OCI-LY1 (cell line): ENCODE data around the gene OTOG.

Source experiments
- H2AFZ ChIP-seq: fragments of 200-600 bp; sonication (generic), shearing (Covaris generic); 2 replicates; pipeline ENCODE4 v1.6.0; 2014; ENCODE audit warnings: antibody characterized with exemption, mild to moderate bottlenecking, low read length
- H3F3A ChIP-seq: fragments of 200-600 bp; sonication (generic), shearing (Covaris generic); 2 replicates; pipeline ENCODE4 v1.6.0; 2014; ENCODE audit warnings: mild to moderate bottlenecking, antibody characterized with exemption, low read length, moderate library complexity; ENCODE audit not compliant: insufficient read depth
- H3K27ac ChIP-seq: fragments of 200-600 bp; sonication (generic); 2 replicates; pipeline ENCODE4 v1.5.1; 2014; ENCODE audit warnings: low read length, mixed run types, mild to moderate bottlenecking, low read depth; ENCODE audit not compliant: poor library complexity, severe bottlenecking
- H3K27me3 ChIP-seq: fragments of 200-600 bp; sonication (generic); 2 replicates; pipeline ENCODE4 v1.6.0; 2014; ENCODE audit warnings: antibody characterized with exemption, mild to moderate bottlenecking, low read length, moderate library complexity; ENCODE audit not compliant: insufficient read depth
- H3K36me3 ChIP-seq: fragments of 200-600 bp; sonication (generic); 2 replicates; pipeline ENCODE4 v1.6.1; 2014; ENCODE audit warnings: mild to moderate bottlenecking, antibody characterized with exemption, low read length, moderate library complexity, mixed read lengths; ENCODE audit not compliant: insufficient read depth
- H3K4me1 ChIP-seq: fragments of 200-600 bp; sonication (generic); 2 replicates; pipeline ENCODE4 v1.5.1; 2014; ENCODE audit warnings: mild to moderate bottlenecking, low read length, moderate library complexity; ENCODE audit not compliant: insufficient read depth, severe bottlenecking
- H3K4me2 ChIP-seq: fragments of 200-600 bp; sonication (generic), shearing (Covaris generic); 2 replicates; pipeline ENCODE4 v1.6.1; 2014; ENCODE audit warnings: low read length
- H3K4me3 ChIP-seq: fragments of 200-600 bp; sonication (generic); 2 replicates; pipeline ENCODE4 v1.5.1; 2014; ENCODE audit warnings: low read length, low read depth, mild to moderate bottlenecking, mixed read lengths; ENCODE audit not compliant: poor library complexity, severe bottlenecking
- H3K79me2 ChIP-seq: fragments of 200-600 bp; shearing (Covaris generic); 2 replicates; pipeline ENCODE4 v1.6.1; 2016; ENCODE audit warnings: mixed run types, low read length, mixed read lengths; ENCODE audit not compliant: insufficient read depth
- H3K9ac ChIP-seq: fragments of 200-600 bp; sonication (generic), shearing (Covaris generic); 2 replicates; pipeline ENCODE4 v1.6.1; 2014; ENCODE audit warnings: mild to moderate bottlenecking, low read length, mixed read lengths
- H3K9me2 ChIP-seq: fragments of 200-600 bp; sonication (generic), shearing (Covaris generic); 2 replicates; pipeline ENCODE4 v1.6.1; 2014; ENCODE audit warnings: low read depth, mild to moderate bottlenecking, low read length, mixed read lengths
- H3K9me3 ChIP-seq: fragments of 200-600 bp; shearing (Covaris generic); 2 replicates; pipeline ENCODE4 v1.6.1; 2014; ENCODE audit warnings: low read length, mixed read lengths
- H4K20me1 ChIP-seq: fragments of 200-600 bp; sonication (generic), shearing (Covaris generic); 2 replicates; pipeline ENCODE4 v1.6.0; 2016; ENCODE audit warnings: mild to moderate bottlenecking, low read length; ENCODE audit not compliant: insufficient read depth
- EZH2 ChIP-seq: fragments of 200-600 bp; sonication (generic), shearing (Covaris generic); IDR thresholded peaks from 2 replicates; pipeline ENCODE4 v1.8.0; 2017; ENCODE audit warnings: borderline replicate concordance, mixed run types, mild to moderate bottlenecking, antibody characterized with exemption, low read length, moderate library complexity, mixed read lengths
- TF ChIP-seq, protein P1 (sequence below): fragments of 200-600 bp; sonication (generic), shearing (Covaris generic); IDR thresholded peaks from 2 replicates; pipeline ENCODE4 v1.5.1; 2017; ENCODE audit warnings: mild to moderate bottlenecking, antibody characterized with exemption, low read length, moderate library complexity, mixed read lengths

Gene OTOG

GRCh38 chr11:17692931-17693330 lies 145.9 kb downstream of the OTOG start:
- H3K9me3 ChIP-seq: no peaks in the 10 kb centered on the region
- TF ChIP-seq, protein P1, sequence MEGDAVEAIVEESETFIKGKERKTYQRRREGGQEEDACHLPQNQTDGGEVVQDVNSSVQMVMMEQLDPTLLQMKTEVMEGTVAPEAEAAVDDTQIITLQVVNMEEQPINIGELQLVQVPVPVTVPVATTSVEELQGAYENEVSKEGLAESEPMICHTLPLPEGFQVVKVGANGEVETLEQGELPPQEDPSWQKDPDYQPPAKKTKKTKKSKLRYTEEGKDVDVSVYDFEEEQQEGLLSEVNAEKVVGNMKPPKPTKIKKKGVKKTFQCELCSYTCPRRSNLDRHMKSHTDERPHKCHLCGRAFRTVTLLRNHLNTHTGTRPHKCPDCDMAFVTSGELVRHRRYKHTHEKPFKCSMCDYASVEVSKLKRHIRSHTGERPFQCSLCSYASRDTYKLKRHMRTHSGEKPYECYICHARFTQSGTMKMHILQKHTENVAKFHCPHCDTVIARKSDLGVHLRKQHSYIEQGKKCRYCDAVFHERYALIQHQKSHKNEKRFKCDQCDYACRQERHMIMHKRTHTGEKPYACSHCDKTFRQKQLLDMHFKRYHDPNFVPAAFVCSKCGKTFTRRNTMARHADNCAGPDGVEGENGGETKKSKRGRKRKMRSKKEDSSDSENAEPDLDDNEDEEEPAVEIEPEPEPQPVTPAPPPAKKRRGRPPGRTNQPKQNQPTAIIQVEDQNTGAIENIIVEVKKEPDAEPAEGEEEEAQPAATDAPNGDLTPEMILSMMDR: no peak
- TF ChIP-seq EZH2: no peak
- no peaks in the 10 kb centered on the region for H3K4me1 ChIP-seq
- H2AFZ ChIP-seq: no peak overlapping the region
- H3K27ac ChIP-seq: no peak overlapping the region
- no peak overlapping the region for H3K9ac ChIP-seq
- no peaks in the 10 kb centered on the region for H3K27me3 ChIP-seq
- no peak overlapping the region for H3K4me2 ChIP-seq
- no peak overlapping the region for H3K4me3 ChIP-seq
- no peaks in the 10 kb centered on the region for H3F3A ChIP-seq
- no peaks in the 10 kb centered on the region for H3K79me2 ChIP-seq
- no peaks in the 10 kb centered on the region for H3K36me3 ChIP-seq
- no peaks in the 10 kb centered on the region for H3K9me2 ChIP-seq
- no peaks in the 10 kb centered on the region for H4K20me1 ChIP-seq

DNA sequence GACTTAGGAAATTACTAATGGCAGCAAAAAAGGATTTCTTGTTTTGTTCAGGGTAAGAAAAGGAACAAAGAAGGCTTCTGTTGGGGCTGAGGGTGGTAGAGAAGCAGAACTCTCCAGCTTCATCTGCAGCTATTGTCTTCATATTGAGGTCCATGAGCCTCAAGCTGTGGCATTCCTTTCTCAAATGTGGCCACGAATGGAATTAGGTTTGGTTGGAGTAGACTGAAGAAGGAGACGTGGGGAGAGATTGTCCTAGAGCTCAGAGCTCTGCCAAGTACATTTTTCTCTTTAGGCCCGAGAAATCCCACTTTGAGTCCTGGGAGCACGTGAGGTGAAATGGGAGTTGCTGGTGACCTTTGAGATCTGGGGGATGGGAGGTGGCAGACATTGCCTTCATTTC lies 146.5 kb downstream of the OTOG start:
- H3F3A ChIP-seq: no peaks in the 10 kb centered on the region
- H3K27me3 ChIP-seq: no peaks in the 10 kb centered on the region
- H3K4me1 ChIP-seq: no peaks in the 10 kb centered on the region
- H2AFZ ChIP-seq: no peak overlapping the region
- H3K9me3 ChIP-seq: no peaks in the 10 kb centered on the region
- H3K4me2 ChIP-seq: no peak overlapping the region
- H3K4me3 ChIP-seq: no peak overlapping the region
- no peaks in the 10 kb centered on the region for H3K9me2 ChIP-seq
- no peak overlapping the region for H3K27ac ChIP-seq
- no peaks in the 10 kb centered on the region for H3K79me2 ChIP-seq
- H4K20me1 ChIP-seq: no peaks in the 10 kb centered on the region
- no peak overlapping the region for H3K9ac ChIP-seq
- H3K36me3 ChIP-seq: no peaks in the 10 kb centered on the region
- TF ChIP-seq, protein P1: no peak
- TF ChIP-seq EZH2: no peak

- Histone ChIP-seq H3K4me2 (no peak overlapping the region), H3K9me3 (no peaks in the 10 kb centered on the region), H2AFZ (no peak overlapping the region), H3K9me2 (no peaks in the 10 kb centered on the region), H3K36me3 (no peaks in the 10 kb centered on the region), H3K27me3 (no peaks in the 10 kb centered on the region), H3K79me2 (no peaks in the 10 kb centered on the region), H3K4me3 (no peak overlapping the region), H3F3A (no peaks in the 10 kb centered on the region), H3K9ac (no peak overlapping the region), H3K4me1 (no peaks in the 10 kb centered on the region), H3K27ac (no peak overlapping the region), H4K20me1 (no peaks in the 10 kb centered on the region)
- TF ChIP-seq, protein P1: no peak
- TF ChIP-seq EZH2: no peak
These were observed 147.5 kb downstream of the OTOG start for GRCh38 chr11:17694494-17695110.
